Measurements from ENCODE around the gene LRRC47. TPM values are rescaled to one million over a fixed set of nuclear protein-coding genes. Genes with fewer than 3 reads are reported as not detected.

Gene LRRC47
- total RNA-seq, 2 donors from 2014 or later = 42.4 to 53.8 TPM

DNA sequence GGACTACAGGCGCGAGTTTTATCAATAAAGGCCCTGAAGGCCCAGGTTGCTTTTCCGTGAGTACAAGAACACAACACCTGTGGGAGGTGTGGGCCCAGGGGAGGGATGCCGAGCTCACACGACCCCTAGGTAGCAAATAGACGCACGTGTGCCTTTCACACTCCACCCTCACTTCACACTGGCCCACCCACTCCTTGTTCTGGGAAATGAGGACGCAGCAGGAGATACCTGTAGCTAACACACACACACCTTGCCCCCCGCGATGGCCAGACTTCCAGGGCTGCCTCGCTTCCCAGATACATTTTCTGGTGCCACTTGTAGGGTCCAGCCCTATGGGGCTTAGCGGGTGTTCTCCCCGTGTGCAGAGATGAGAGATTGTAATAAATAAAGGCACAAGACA is 48.4 kb downstream of the LRRC47 start:
- Histone ChIP-seq H3K27ac (no peak overlapping the region), H3K36me3 (no peaks in the 10 kb centered on the region), H3K27me3 (replicated peaks; ENCODE audit: insufficient read depth) (no peaks in the 10 kb centered on the region), H3K4me1 (replicated peaks) (peaks cover 4% of the 10 kb centered on the region), H3K4me3 (no peak overlapping the region), H3K9me3 (no peaks in the 10 kb centered on the region)
- no peak for DNase-seq (ENCODE audit: low spot score)
- WGBS = 70% methylated on average over 13 of the region's 13 CpGs
- intact Hi-C loops (cut with DNase I) = loop anchor here (5.0 kb wide), 1 partner anchor 44 kb away; no protein-coding TSS in a partner anchor
- no peak for TF ChIP-seq POLR2AphosphoS5 (IDR thresholded peaks at IDR 0.05)
- no peak for TF ChIP-seq POLR2A (IDR thresholded peaks at IDR 0.05)
- TF ChIP-seq, protein P1, sequence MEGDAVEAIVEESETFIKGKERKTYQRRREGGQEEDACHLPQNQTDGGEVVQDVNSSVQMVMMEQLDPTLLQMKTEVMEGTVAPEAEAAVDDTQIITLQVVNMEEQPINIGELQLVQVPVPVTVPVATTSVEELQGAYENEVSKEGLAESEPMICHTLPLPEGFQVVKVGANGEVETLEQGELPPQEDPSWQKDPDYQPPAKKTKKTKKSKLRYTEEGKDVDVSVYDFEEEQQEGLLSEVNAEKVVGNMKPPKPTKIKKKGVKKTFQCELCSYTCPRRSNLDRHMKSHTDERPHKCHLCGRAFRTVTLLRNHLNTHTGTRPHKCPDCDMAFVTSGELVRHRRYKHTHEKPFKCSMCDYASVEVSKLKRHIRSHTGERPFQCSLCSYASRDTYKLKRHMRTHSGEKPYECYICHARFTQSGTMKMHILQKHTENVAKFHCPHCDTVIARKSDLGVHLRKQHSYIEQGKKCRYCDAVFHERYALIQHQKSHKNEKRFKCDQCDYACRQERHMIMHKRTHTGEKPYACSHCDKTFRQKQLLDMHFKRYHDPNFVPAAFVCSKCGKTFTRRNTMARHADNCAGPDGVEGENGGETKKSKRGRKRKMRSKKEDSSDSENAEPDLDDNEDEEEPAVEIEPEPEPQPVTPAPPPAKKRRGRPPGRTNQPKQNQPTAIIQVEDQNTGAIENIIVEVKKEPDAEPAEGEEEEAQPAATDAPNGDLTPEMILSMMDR (IDR thresholded peaks at IDR 0.05) = no peak

- peak overlapping the region; percentile 58 to 68 for H3K4me3 ChIP-seq
- no peaks in the 10 kb centered on the region for H3K27me3 ChIP-seq (replicated peaks; ENCODE audit: insufficient read depth)
- intact Hi-C loops (cut with DNase I) = loop anchor here (5.0 kb wide), 1 partner anchor 45 kb away; no protein-coding TSS in a partner anchor
- TF ChIP-seq POLR2AphosphoS5 (IDR thresholded peaks at IDR 0.05) = no peak
- TF ChIP-seq, protein P1 (IDR thresholded peaks at IDR 0.05) = no peak
- no peak for TF ChIP-seq POLR2A (IDR thresholded peaks at IDR 0.05)
- no peaks in the 10 kb centered on the region for H3K36me3 ChIP-seq
- H3K9me3 ChIP-seq = no peaks in the 10 kb centered on the region
- DNase-seq (ENCODE audit: low spot score) = no peak
- H3K4me1 ChIP-seq (replicated peaks) = peaks cover 4% of the 10 kb centered on the region
- peak overlapping the region in 1 of 2 donors; percentile 64 for H3K27ac ChIP-seq
- 38% methylated on average over 6 of the region's 6 CpGs for WGBS
Observed at GRCh38 chr1:3747522-3747848, 48.8 kb downstream of the LRRC47 start.

DNA sequence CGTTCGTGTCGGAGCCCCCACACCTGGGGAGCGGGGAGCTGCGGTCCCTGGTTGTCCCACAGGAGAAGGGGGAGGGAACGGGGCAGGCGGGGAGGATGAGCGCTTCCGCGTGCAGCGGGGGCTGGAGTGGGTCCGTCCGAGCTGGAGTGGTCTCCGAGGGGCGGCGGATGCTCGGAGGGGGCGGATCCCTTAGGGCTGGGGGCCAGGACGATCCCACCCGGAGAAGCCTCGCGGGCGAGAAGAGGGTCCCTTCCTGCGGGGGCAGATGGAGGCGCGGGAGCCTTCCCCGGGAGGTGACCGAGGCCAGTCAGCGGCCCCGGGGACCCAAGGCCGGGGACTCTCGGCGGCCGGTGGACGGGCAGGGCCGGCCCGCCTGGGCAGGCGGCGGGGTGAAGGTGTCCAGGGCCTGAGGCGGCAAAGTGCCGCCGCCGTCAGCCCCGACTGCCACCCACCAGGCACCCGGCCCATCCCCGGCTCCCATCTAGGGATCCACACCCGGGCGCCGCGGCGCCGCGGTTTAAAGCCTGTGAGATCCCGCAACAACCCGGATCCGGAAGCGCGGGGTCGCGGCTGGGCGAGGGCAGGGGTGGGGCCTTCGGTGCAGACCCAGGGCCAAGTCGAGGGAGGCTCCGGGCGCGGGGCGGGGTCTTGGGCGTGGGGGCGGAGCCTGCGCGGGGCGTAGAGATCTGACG is 49.3 kb downstream of the LRRC47 start:
- TF ChIP-seq POLR2AphosphoS5 (IDR thresholded peaks at IDR 0.05) (peak; percentile 35), POLR2A (IDR thresholded peaks at IDR 0.05) (peak; percentile 52)
- TF ChIP-seq, protein P1 (IDR thresholded peaks at IDR 0.05) = no peak
- Histone ChIP-seq H3K27me3 (replicated peaks; ENCODE audit: insufficient read depth) (no peaks in the 10 kb centered on the region), H3K36me3 (no peaks in the 10 kb centered on the region), H3K4me3 (peak overlapping the region; percentile 58 to 68), H3K27ac (peak overlapping the region; percentile 64 to 65), H3K4me1 (replicated peaks) (peaks cover 4% of the 10 kb centered on the region), H3K9me3 (no peaks in the 10 kb centered on the region)
- WGBS = 1% methylated on average over 69 of the region's 73 CpGs
- DNase-seq (ENCODE audit: low spot score) = peak; percentile 72
- intact Hi-C loops (cut with DNase I) = loop anchor here (5.0 kb wide), 1 partner anchor 45 kb away; no protein-coding TSS in a partner anchor

DNA sequence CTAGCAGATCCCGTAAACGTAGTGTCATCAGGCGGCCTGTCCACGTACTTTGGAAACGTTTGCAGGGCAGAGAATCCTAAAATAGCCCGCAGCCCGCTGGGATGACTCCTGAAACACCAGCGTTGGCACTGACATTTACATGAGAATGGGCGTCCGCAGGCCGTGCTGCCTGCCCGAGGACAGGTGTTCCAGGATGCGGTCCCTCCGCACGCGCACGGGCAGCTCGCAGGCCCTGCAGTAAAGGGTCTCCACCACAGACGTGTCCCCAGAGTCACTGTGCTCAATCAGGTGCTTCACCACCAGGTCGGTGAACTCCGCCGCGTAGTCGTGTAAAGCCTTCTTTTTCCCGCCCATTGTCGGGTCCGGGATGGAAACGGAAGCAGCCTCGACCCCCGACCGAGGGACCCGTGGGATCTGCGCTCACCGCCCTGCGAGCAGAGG is 49.9 kb downstream of the LRRC47 start:
- TF ChIP-seq POLR2AphosphoS5 (IDR thresholded peaks at IDR 0.05) (no peak), POLR2A (IDR thresholded peaks at IDR 0.05) (no peak)
- TF ChIP-seq, protein P1 (IDR thresholded peaks at IDR 0.05) = no peak
- no peak for DNase-seq (ENCODE audit: low spot score)
- intact Hi-C loops (cut with DNase I) = loop anchor here (5.0 kb wide), 1 partner anchor 46 kb away; no protein-coding TSS in a partner anchor
- H3K4me1 ChIP-seq (replicated peaks) = peaks cover 4% of the 10 kb centered on the region
- H3K27ac ChIP-seq = peak overlapping the region; percentile 64 to 65
- H3K36me3 ChIP-seq = no peaks in the 10 kb centered on the region
- no peaks in the 10 kb centered on the region for H3K27me3 ChIP-seq (replicated peaks; ENCODE audit: insufficient read depth)
- no peaks in the 10 kb centered on the region for H3K9me3 ChIP-seq
- H3K4me3 ChIP-seq = peak overlapping the region; percentile 58 to 68
- 8% methylated on average over 34 of the region's 35 CpGs for WGBS
